OCI-LY7 (cell line): ENCODE data around the gene DRG2. TPM values are rescaled to one million over a fixed set of nuclear protein-coding genes. Genes with fewer than 3 reads are reported as not detected.

Experiments used
- BruUV-seq: library from RNA; stranded (reverse); fragments of 400-500 nt; replicated peaks from 2 replicates; lab custom pipeline; 2021; lab: Mats Ljungman, UMichigan
- CTCF ChIA-PET: fragments of 300-600 bp; sonication (Branson Sonifier 250); formaldehyde crosslinking; loops from one replicate; lab custom pipeline; 2022; ENCODE audit warnings: antibody characterized with exemption; ENCODE audit not compliant: unreplicated experiment; lab: Charles Lee
- POLR2A ChIA-PET: fragments of 300-600 bp; sonication (Branson Sonifier 250); formaldehyde crosslinking; loops from one replicate; lab custom pipeline; 2022; ENCODE audit warnings: antibody characterized with exemption; lab: Charles Lee
- DNase-seq: peaks from one replicate; pipeline ENCODE4 v3.0.0-alpha.2; 2015; ENCODE audit warnings: low spot score
- H2AFZ ChIP-seq: fragments of 200-600 bp; sonication (generic), shearing (Covaris generic); 2 replicates; pipeline ENCODE4 v1.6.1; 2014; ENCODE audit warnings: mild to moderate bottlenecking, antibody characterized with exemption, low read length, moderate library complexity
- H3K27ac ChIP-seq: fragments of 200-600 bp; sonication (generic); 2 replicates; pipeline ENCODE4 v1.5.1; 2014; ENCODE audit warnings: mixed run types, low read depth, mild to moderate bottlenecking, moderate library complexity, low read length, inconsistent platforms; ENCODE audit not compliant: poor library complexity, severe bottlenecking
- H3K36me3 ChIP-seq: fragments of 200-600 bp; sonication (generic); 2 replicates; pipeline ENCODE4 v1.6.1; 2014; ENCODE audit warnings: mild to moderate bottlenecking, antibody characterized with exemption, low read length, moderate library complexity, mixed read lengths; ENCODE audit not compliant: insufficient read depth
- H3K4me1 ChIP-seq: fragments of 200-600 bp; sonication (generic); 2 replicates; pipeline ENCODE4 v1.5.1; 2014; ENCODE audit warnings: mild to moderate bottlenecking, low read length; ENCODE audit not compliant: insufficient read depth, poor library complexity, severe bottlenecking
- H3K4me2 ChIP-seq: fragments of 200-600 bp; sonication (generic); 2 replicates; pipeline ENCODE4 v1.6.1; 2014; ENCODE audit warnings: mild to moderate bottlenecking, low read length
- H3K4me3 ChIP-seq: fragments of 200-600 bp; sonication (generic); 2 replicates; pipeline ENCODE4 v1.5.1; 2014; ENCODE audit warnings: mild to moderate bottlenecking, low read depth, low read length; ENCODE audit not compliant: poor library complexity, severe bottlenecking
- H3K79me2 ChIP-seq: fragments of 200-600 bp; sonication (generic); 2 replicates; pipeline ENCODE4 v1.6.1; 2016; ENCODE audit warnings: low read depth, mild to moderate bottlenecking, low read length, moderate library complexity, mixed read lengths; ENCODE audit not compliant: insufficient read depth
- H3K9me2 ChIP-seq: fragments of 200-600 bp; sonication (generic); 2 replicates; pipeline ENCODE4 v1.6.1; 2016; ENCODE audit warnings: mild to moderate bottlenecking, low read length, mixed read lengths; ENCODE audit not compliant: insufficient read depth
- H3K9me3 ChIP-seq: fragments of 200-600 bp; sonication (generic); 2 replicates; pipeline ENCODE4 v1.6.1; 2014; ENCODE audit warnings: mild to moderate bottlenecking, mixed run types, low read length, mixed read lengths
- H4K20me1 ChIP-seq: fragments of 200-600 bp; sonication (generic); 2 replicates; pipeline ENCODE4 v1.6.1; 2014; ENCODE audit warnings: mild to moderate bottlenecking, antibody characterized with exemption, low read length, moderate library complexity, mixed read lengths; ENCODE audit not compliant: insufficient read depth
- EZH2phosphoT487 ChIP-seq: fragments of 200-600 bp; sonication (generic); IDR thresholded peaks from 2 replicates; pipeline ENCODE4 v1.6.1; 2018; ENCODE audit warnings: low read depth, borderline replicate concordance, mild to moderate bottlenecking, mixed run types, antibody characterized with exemption, low read length, moderate library complexity, mixed read lengths
- intact Hi-C: fragments of 100-400 bp; cut with micrococcal nuclease; formaldehyde crosslinking; loops from one replicate; pipeline ENCODE4 v1.10.0; 2022; ENCODE audit not compliant: unreplicated experiment
- total RNA-seq, 2 experiments: library from RNA; depleted of rRNA in 1 of 2; stranded (reverse); fragments of >200 nt in 1 of 2; shearing (Covaris generic) in 1 of 2; gene quantifications; 2 replicates each; pipeline ENCODE4 v1.2.3, GENCODE V29; 2014 to 2022
- TF ChIP-seq, protein P1 (sequence below): fragments of 200-600 bp; sonication (generic); conservative IDR thresholded peaks from 2 replicates; pipeline ENCODE4 v1.5.1; 2014; ENCODE audit warnings: mild to moderate bottlenecking, antibody characterized with exemption, low read length, moderate library complexity, mixed read lengths

Gene DRG2
- total RNA-seq, 2 experiments from 2014 or later = 60.4 to 62.6 TPM

DNA sequence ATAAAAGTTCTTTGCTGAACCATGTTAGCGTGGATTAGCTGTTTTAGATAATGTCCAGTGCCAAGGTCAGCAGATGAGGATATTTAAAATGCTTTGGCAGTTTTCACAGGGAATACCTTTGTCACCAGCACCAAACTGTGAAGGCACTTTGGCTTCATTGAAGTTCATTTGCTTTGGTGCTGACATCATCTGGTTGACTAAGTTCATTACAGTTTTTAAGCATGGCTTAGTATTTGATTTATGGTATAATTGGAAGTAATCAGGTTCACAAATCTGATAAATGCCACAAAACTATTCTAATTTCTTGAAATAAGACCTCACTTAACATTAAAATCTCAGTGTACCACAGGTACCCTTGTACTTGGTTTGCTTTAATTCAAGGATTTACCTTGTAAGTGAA, 44.3 kb upstream of the DRG2 start:
- H3K79me2 ChIP-seq = peaks cover 15% of the 10 kb centered on the region; the same call in 1 of the 2 replicates
- POLR2A ChIA-PET = no interaction called here

DNA sequence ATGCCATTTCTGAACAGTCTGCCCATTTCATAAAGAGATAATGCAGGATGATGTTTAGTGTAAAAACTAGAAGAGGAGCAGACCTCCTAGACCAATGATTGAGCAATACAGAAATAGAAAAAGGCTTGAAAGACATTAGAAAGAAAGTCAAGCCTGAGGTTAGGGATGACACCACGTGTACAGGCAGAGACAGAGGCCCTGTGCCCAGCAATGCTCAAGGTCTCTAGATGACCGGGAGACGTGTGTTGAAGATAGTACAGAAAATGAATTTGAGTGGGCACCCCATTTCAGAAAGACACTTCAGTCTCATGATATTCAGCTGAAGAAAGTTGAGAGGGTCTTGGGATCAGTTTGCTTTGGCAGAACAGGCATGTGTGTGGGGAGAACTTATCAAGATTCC, 43.1 kb upstream of the DRG2 start:
- no peak overlapping the region for H2AFZ ChIP-seq
- no peak overlapping the region for H3K4me2 ChIP-seq
- no peak for DNase-seq
- H3K27ac ChIP-seq = no peak overlapping the region
- H4K20me1 ChIP-seq = 0 out of 2 replicates have a peak, but pooled peaks cover 6% of the 10 kb centered on the region
- POLR2A ChIA-PET = interaction anchor here (1.6 kb wide), 1 partner anchor 12 kb away, joined by 3 read pairs; no protein-coding TSS in a partner anchor
- BruUV-seq = no TSS peak
- peaks cover 12% of the 10 kb centered on the region; the same call in 1 of the 2 replicates for H3K79me2 ChIP-seq
- peaks cover 19% of the 10 kb centered on the region for H3K4me1 ChIP-seq
- no peak overlapping the region for H3K4me3 ChIP-seq
- CTCF ChIA-PET = no interaction called here
- peaks cover 23% of the 10 kb centered on the region for H3K36me3 ChIP-seq
- TF ChIP-seq EZH2phosphoT487 = no peak
- TF ChIP-seq, protein P1, sequence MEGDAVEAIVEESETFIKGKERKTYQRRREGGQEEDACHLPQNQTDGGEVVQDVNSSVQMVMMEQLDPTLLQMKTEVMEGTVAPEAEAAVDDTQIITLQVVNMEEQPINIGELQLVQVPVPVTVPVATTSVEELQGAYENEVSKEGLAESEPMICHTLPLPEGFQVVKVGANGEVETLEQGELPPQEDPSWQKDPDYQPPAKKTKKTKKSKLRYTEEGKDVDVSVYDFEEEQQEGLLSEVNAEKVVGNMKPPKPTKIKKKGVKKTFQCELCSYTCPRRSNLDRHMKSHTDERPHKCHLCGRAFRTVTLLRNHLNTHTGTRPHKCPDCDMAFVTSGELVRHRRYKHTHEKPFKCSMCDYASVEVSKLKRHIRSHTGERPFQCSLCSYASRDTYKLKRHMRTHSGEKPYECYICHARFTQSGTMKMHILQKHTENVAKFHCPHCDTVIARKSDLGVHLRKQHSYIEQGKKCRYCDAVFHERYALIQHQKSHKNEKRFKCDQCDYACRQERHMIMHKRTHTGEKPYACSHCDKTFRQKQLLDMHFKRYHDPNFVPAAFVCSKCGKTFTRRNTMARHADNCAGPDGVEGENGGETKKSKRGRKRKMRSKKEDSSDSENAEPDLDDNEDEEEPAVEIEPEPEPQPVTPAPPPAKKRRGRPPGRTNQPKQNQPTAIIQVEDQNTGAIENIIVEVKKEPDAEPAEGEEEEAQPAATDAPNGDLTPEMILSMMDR = no peak
- no peaks in the 10 kb centered on the region for H3K9me2 ChIP-seq
- intact Hi-C loops = no loop called here
- no peaks in the 10 kb centered on the region for H3K9me3 ChIP-seq

More for the DNA sequence above, 44.3 kb upstream of the DRG2 start:
- no peak for TF ChIP-seq EZH2phosphoT487
- TF ChIP-seq, protein P1 = peak; percentile 73
- no TSS peak for BruUV-seq
- Histone ChIP-seq H2AFZ (no peak overlapping the region), H4K20me1 (0 out of 2 replicates have a peak, but pooled peaks cover 6% of the 10 kb centered on the region), H3K4me2 (no peak overlapping the region), H3K4me1 (peaks cover 19% of the 10 kb centered on the region), H3K36me3 (peaks cover 23% of the 10 kb centered on the region), H3K4me3 (no peak overlapping the region), H3K9me3 (no peaks in the 10 kb centered on the region), H3K9me2 (no peaks in the 10 kb centered on the region), H3K27ac (no peak overlapping the region)
- CTCF ChIA-PET = no interaction called here
- peak; percentile 33 for DNase-seq
- intact Hi-C loops = no loop called here

GRCh38 chr17:18045691-18046350, 41.9 kb upstream of the DRG2 start:
- H4K20me1 ChIP-seq = 0 out of 2 replicates have a peak, but pooled peaks cover 6% of the 10 kb centered on the region
- no TSS peak for BruUV-seq
- H3K79me2 ChIP-seq = 0 out of 2 replicates have a peak, but pooled peaks cover 3% of the 10 kb centered on the region
- H3K27ac ChIP-seq = no peak overlapping the region
- H3K4me1 ChIP-seq = peaks cover 11% of the 10 kb centered on the region
- TF ChIP-seq EZH2phosphoT487 = no peak
- TF ChIP-seq, protein P1 = no peak
- H3K4me2 ChIP-seq = no peak overlapping the region
- ChIA-PET CTCF (no interaction called here), POLR2A (interaction anchor here (0.7 to 1.6 kb wide), 4 partner anchors 10 to 155 kb away, joined by 3 to 5 read pairs (median 4); no protein-coding TSS in a partner anchor)
- H2AFZ ChIP-seq = no peak overlapping the region
- H3K9me3 ChIP-seq = no peaks in the 10 kb centered on the region
- intact Hi-C loops = no loop called here
- no peaks in the 10 kb centered on the region for H3K9me2 ChIP-seq
- H3K4me3 ChIP-seq = no peak overlapping the region
- peak; percentile 15 for DNase-seq
- H3K36me3 ChIP-seq = peaks cover 23% of the 10 kb centered on the region
